GM12892 (cell line): Measurements from ENCODE around the gene OTULIN.

Experiments used
- DNase-seq: peaks from one replicate; pipeline ENCODE4 v3.0.0; 2011; ENCODE audit not compliant: insufficient read length
- FAIRE-seq: peaks from 2 replicates; lab custom pipeline; 2011; peaks lifted over from hg19 to GRCh38; lab: Jason Lieb, UNC
- POLR2A ChIP-seq: IDR thresholded peaks from 2 replicates; pipeline ENCODE4 v1.6.1; 2011; ENCODE audit warnings: low read depth, low read length, control low read depth
- POLR2AphosphoS5 ChIP-seq: IDR thresholded peaks from 2 replicates; pipeline ENCODE4 v1.6.1; 2011; ENCODE audit warnings: low read depth, low read length, control low read depth
- TAF1 ChIP-seq: IDR thresholded peaks from 2 replicates; pipeline ENCODE4 v1.6.1; 2011; ENCODE audit warnings: low read depth, mild to moderate bottlenecking, control low read depth, low read length, borderline replicate concordance

Gene OTULIN

GRCh38 chr5:14701556-14701955 lies 37.0 kb downstream of the OTULIN start:
- no peak for DNase-seq
- TF ChIP-seq TAF1 (no peak), POLR2A (no peak), POLR2AphosphoS5 (no peak)
- no peak for FAIRE-seq

- no peak for FAIRE-seq
- no peak for DNase-seq
Measured at GRCh38 chr5:14702238-14702839, 37.8 kb downstream of the OTULIN start.

GRCh38 chr5:14705556-14705955 lies 41.0 kb downstream of the OTULIN start:
- DNase-seq (no peak), FAIRE-seq (no peak)
- TF ChIP-seq POLR2AphosphoS5: no peak
- TF ChIP-seq TAF1: no peak
- no peak for TF ChIP-seq POLR2A

More at GRCh38 chr5:14702238-14702839, 37.8 kb downstream of the OTULIN start:
- TF ChIP-seq POLR2AphosphoS5 (no peak), TAF1 (no peak), POLR2A (no peak)

GRCh38 chr5:14706615-14707021 lies 42.1 kb downstream of the OTULIN start:
- DNase-seq (no peak), FAIRE-seq (no peak)
- TF ChIP-seq TAF1 (no peak), POLR2AphosphoS5 (no peak), POLR2A (no peak)

- no peak for DNase-seq
- TF ChIP-seq TAF1 (no peak), POLR2AphosphoS5 (no peak), POLR2A (no peak)
- FAIRE-seq: no peak
Measured at GRCh38 chr5:14707811-14708390, 43.4 kb downstream of the OTULIN start.

- FAIRE-seq: no peak
- no peak for DNase-seq
- no peak for TF ChIP-seq POLR2AphosphoS5
- TF ChIP-seq POLR2A: no peak
- TF ChIP-seq TAF1: no peak
Measured at GRCh38 chr5:14708551-14708950, 44.0 kb downstream of the OTULIN start.

- FAIRE-seq (no peak), DNase-seq (no peak)
- TF ChIP-seq POLR2A (no peak), TAF1 (no peak), POLR2AphosphoS5 (no peak)
Measured at GRCh38 chr5:14710313-14710994, 45.9 kb downstream of the OTULIN start.

- DNase-seq: no peak
- FAIRE-seq: no peak
- TF ChIP-seq POLR2AphosphoS5 (no peak), TAF1 (no peak), POLR2A (no peak)
Measured at GRCh38 chr5:14712131-14712530, 47.6 kb downstream of the OTULIN start.

GRCh38 chr5:14712666-14713065 lies 48.1 kb downstream of the OTULIN start:
- TF ChIP-seq POLR2AphosphoS5 (no peak), POLR2A (no peak), TAF1 (no peak)
- no peak for DNase-seq
- no peak for FAIRE-seq

- no peak for FAIRE-seq
- TF ChIP-seq TAF1 (no peak), POLR2AphosphoS5 (no peak; the same call in 1 of the 2 replicates), POLR2A (no peak)
- no peak for DNase-seq
Measured at GRCh38 chr5:14713476-14714390, 49.2 kb downstream of the OTULIN start.

GRCh38 chr5:14714706-14715105 lies 50.2 kb downstream of the OTULIN start:
- FAIRE-seq (no peak), DNase-seq (no peak)

GRCh38 chr5:14715481-14715880 lies 51.0 kb downstream of the OTULIN start:
- DNase-seq: no peak
- no peak for FAIRE-seq
- no peak for TF ChIP-seq POLR2AphosphoS5

More at GRCh38 chr5:14714706-14715105, 50.2 kb downstream of the OTULIN start:
- TF ChIP-seq POLR2A (no peak), TAF1 (no peak), POLR2AphosphoS5 (no peak)
